GM23338 (cell line): Measurements from ENCODE around the gene MAST4. TPM values are rescaled to one million over a fixed set of nuclear protein-coding genes. Genes with fewer than 3 reads are reported as not detected.
A peak's percentile ranks its signal among the peaks of the same experiment; 100 is the strongest.

Source experiments
- ATAC-seq: fragments of 200-7000 bp; cut with Tn5 transposase; 3 replicates; pipeline ENCODE4 v1.9.1; 2020
- DNase-seq: peaks from one replicate; pipeline ENCODE4 v3.0.0-alpha.2; 2015; ENCODE audit warnings: low spot score
- H2AFZ ChIP-seq: fragments of 200-600 bp; sonication (generic); 2 replicates; pipeline ENCODE4 v1.8.0; 2016; ENCODE audit warnings: antibody characterized with exemption, mild to moderate bottlenecking, moderate library complexity
- H3F3A ChIP-seq: fragments of 200-600 bp; sonication (generic); replicated peaks from 2 replicates; pipeline ENCODE4 v1.8.0; 2017; ENCODE audit warnings: antibody characterized with exemption, mixed run types, low read depth
- H3K27ac ChIP-seq: fragments of 200-600 bp; sonication (generic); 2 replicates; pipeline ENCODE4 v1.6.1; 2016; ENCODE audit warnings: low read depth
- H3K27me3 ChIP-seq: fragments of 200-600 bp; sonication (generic); 2 replicates; pipeline ENCODE4 v1.8.0; 2016; ENCODE audit warnings: mild to moderate bottlenecking, mixed run types, moderate library complexity; ENCODE audit not compliant: insufficient read depth
- H3K36me3 ChIP-seq: fragments of 200-600 bp; sonication (generic); 2 replicates; pipeline ENCODE4 v1.8.0; 2016; ENCODE audit warnings: mild to moderate bottlenecking; ENCODE audit not compliant: insufficient read depth
- H3K4me1 ChIP-seq: fragments of 200-600 bp; sonication (generic); 2 replicates; pipeline ENCODE4 v1.8.0; 2016; ENCODE audit warnings: mild to moderate bottlenecking, moderate library complexity; ENCODE audit not compliant: insufficient read depth
- H3K4me2 ChIP-seq: fragments of 200-600 bp; sonication (generic); 2 replicates; pipeline ENCODE4 v1.7.1; 2017; ENCODE audit warnings: mixed run types
- H3K4me3 ChIP-seq: fragments of 200-600 bp; sonication (generic); 2 replicates; pipeline ENCODE4 v1.6.1; 2016; ENCODE audit warnings: mixed run types
- H3K79me2 ChIP-seq: fragments of 200-600 bp; sonication (generic); replicated peaks from 2 replicates; pipeline ENCODE4 v1.8.0; 2017; ENCODE audit warnings: mild to moderate bottlenecking; ENCODE audit not compliant: insufficient read depth
- H3K9me2 ChIP-seq: fragments of 200-600 bp; sonication (generic); 2 replicates; pipeline ENCODE4 v1.8.0; 2017; ENCODE audit not compliant: insufficient read depth
- H4K20me1 ChIP-seq: fragments of 200-600 bp; sonication (generic); replicated peaks from 2 replicates; pipeline ENCODE4 v1.8.0; 2017; ENCODE audit warnings: mild to moderate bottlenecking; ENCODE audit not compliant: insufficient read depth
- H3K27ac Mint-ChIP-seq: 2 replicates; pipeline ENCODE4 v1.8.0; 2020; ENCODE audit warnings: inconsistent platforms, mild to moderate bottlenecking, moderate library complexity, mixed read lengths
- H3K27me3 Mint-ChIP-seq: 3 replicates; pipeline ENCODE4 v1.8.0; 2022; ENCODE audit warnings: low read depth, mild to moderate bottlenecking, moderate library complexity, mixed read lengths, inconsistent platforms; ENCODE audit not compliant: insufficient read depth, poor library complexity
- H3K36me3 Mint-ChIP-seq: 3 replicates; pipeline ENCODE4 v1.8.0; 2021; ENCODE audit warnings: low read depth, mild to moderate bottlenecking, inconsistent platforms, moderate library complexity, mixed read lengths
- H3K4me1 Mint-ChIP-seq: 3 replicates; pipeline ENCODE4 v1.8.0; 2020; ENCODE audit warnings: mild to moderate bottlenecking, inconsistent platforms, mixed read lengths
- H3K4me3 Mint-ChIP-seq: 3 replicates; pipeline ENCODE4 v1.8.0; 2021; ENCODE audit warnings: moderate library complexity, mild to moderate bottlenecking, inconsistent platforms, mixed read lengths
- H3K9me3 Mint-ChIP-seq: 3 replicates; pipeline ENCODE4 v1.8.0; 2020; ENCODE audit warnings: moderate library complexity, mild to moderate bottlenecking, inconsistent platforms, mixed read lengths
- CREB1 ChIP-seq: fragments of 250-450 bp; sonication (Bioruptor Pico); IDR thresholded peaks from 2 replicates; pipeline ENCODE4 v1.5.0; 2020; ENCODE audit warnings: low read depth, mild to moderate bottlenecking, moderate library complexity
- EZH2 ChIP-seq: fragments of 200-600 bp; sonication (generic); IDR thresholded peaks from one replicate; pipeline ENCODE4 v1.8.0; 2017; ENCODE audit warnings: antibody characterized with exemption, mild to moderate bottlenecking, low read depth; ENCODE audit not compliant: unreplicated experiment
- EZH2phosphoT487 ChIP-seq: fragments of 200-600 bp; sonication (generic); IDR thresholded peaks from one replicate; pipeline ENCODE4 v1.8.1; 2018; ENCODE audit warnings: antibody characterized with exemption; ENCODE audit not compliant: unreplicated experiment
- JUNB ChIP-seq: IDR thresholded peaks from one replicate; pipeline ENCODE4 v1.6.1; 2016; ENCODE audit warnings: antibody characterized with exemption; ENCODE audit not compliant: unreplicated experiment
- NANOG ChIP-seq: IDR thresholded peaks from 2 replicates; pipeline ENCODE4 v1.6.1; 2016; ENCODE audit warnings: antibody characterized with exemption, borderline replicate concordance
- POLR2AphosphoS5 ChIP-seq: IDR thresholded peaks from 2 replicates; pipeline ENCODE4 v1.6.1; 2016; ENCODE audit warnings: antibody characterized with exemption, low read depth
- REST ChIP-seq: IDR thresholded peaks from one replicate; pipeline ENCODE4 v1.6.1; 2018; ENCODE audit warnings: antibody characterized with exemption; ENCODE audit not compliant: unreplicated experiment
- STAT1 ChIP-seq: IDR thresholded peaks from one replicate; pipeline ENCODE4 v1.6.1; 2016; ENCODE audit warnings: antibody characterized with exemption; ENCODE audit not compliant: unreplicated experiment
- ZNF114 ChIP-seq: fragments of 250-450 bp; sonication (Bioruptor Pico); IDR thresholded peaks from 2 replicates; pipeline ENCODE4 v1.5.0; 2020; ENCODE audit warnings: mild to moderate bottlenecking, moderate library complexity
- ZNF331 ChIP-seq: fragments of 250-450 bp; sonication (Bioruptor Pico); IDR thresholded peaks from 2 replicates; pipeline ENCODE4 v1.5.0; 2020; ENCODE audit warnings: low read depth, mild to moderate bottlenecking, moderate library complexity
- ZNF462 ChIP-seq: fragments of 250-450 bp; sonication (Bioruptor Pico); IDR thresholded peaks from 2 replicates; pipeline ENCODE4 v1.5.0; 2020; ENCODE audit warnings: mild to moderate bottlenecking, moderate library complexity
- polyA plus RNA-seq: library from polyadenylated mRNA; unstranded; fragments of >200 nt; fragmentation: Nextera tagmentation; extraction: Ambion mirVana; gene quantifications from 2 replicates; pipeline ENCODE4 v1.2.1, GENCODE V29; 2016
- total RNA-seq: library from RNA; depleted of rRNA; stranded (reverse); fragments of >200 nt; shearing (Covaris generic); gene quantifications from 2 replicates; pipeline ENCODE4 v1.2.3, GENCODE V29; 2014
- TF ChIP-seq, protein P1 (sequence below): IDR thresholded peaks from 2 replicates; pipeline ENCODE4 v1.6.1; 2016; ENCODE audit warnings: antibody characterized with exemption
- TF ChIP-seq, protein P2 (sequence below), 2 experiments: fragments of 200-600 bp in 1 of 2; sonication (generic) in 1 of 2; conservative IDR thresholded peaks; 2 replicates each; pipeline versions ENCODE4 v1.5.1 to v1.6.1; 2016 to 2017; ENCODE audit warnings: antibody characterized with exemption in 2 of 2, low read depth in 2 of 2, mild to moderate bottlenecking in 2 of 2, moderate library complexity in 1 of 2

The MAST4 gene
- total and polyA plus RNA-seq, 2 experiments from 2014 or later = 3.6 to 8.5 TPM

DNA sequence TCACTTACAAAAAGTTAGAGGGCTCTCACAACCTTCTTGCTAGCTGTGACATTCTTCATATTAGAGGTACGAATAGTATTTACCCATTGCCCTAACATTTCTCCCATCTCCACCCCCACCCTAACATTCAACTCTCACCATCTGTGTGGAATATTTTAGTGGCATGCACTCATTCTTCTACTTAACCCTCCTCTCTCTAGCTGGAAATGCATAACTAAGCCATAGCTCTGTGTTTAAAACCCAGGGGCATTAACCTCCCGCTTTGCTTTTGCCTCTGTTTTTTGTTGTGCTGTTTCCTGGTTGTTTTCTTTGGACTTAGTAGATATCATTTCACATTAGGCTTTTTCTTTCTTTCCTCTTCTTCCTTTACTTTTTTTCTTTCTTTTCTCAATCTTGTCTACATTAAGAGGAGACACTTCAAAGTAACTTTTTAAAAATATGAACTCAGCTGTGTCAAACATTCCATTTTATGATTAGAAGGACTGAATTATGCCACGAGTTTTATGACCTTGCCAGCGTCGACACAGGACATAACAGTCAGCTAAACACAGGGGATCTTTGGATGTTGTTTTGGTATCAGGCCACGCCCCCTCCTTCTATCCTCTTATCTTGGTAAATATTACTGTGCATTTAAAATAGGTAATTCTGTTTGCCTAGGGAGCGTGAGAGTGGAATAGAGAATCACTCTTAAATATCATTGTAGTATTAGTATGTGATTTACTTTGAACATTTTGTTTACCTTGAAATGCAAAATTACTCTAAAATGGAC, 364.4 kb downstream of the MAST4 start:
- no peak overlapping the region for H2AFZ ChIP-seq
- H3K4me1 Mint-ChIP-seq = peaks cover 41% of the 10 kb centered on the region
- no peaks in the 10 kb centered on the region for H3K27me3 ChIP-seq
- no peak overlapping the region; the same call in 1 of the 2 replicates for H3K27ac Mint-ChIP-seq
- H3K9me2 ChIP-seq = no peaks in the 10 kb centered on the region
- peak overlapping the region; percentile 70 for H3K4me2 ChIP-seq
- DNase-seq = peak; percentile 22
- no peaks in the 10 kb centered on the region for H3K79me2 ChIP-seq
- H3K9me3 Mint-ChIP-seq = no peaks in the 10 kb centered on the region
- H3K36me3 ChIP-seq = no peaks in the 10 kb centered on the region
- H3K4me3 Mint-ChIP-seq = peak overlapping the region; percentile 10
- no peak; the same call in 2 of the 3 replicates for ATAC-seq
- no peak overlapping the region for H3K4me3 ChIP-seq
- peaks cover 38% of the 10 kb centered on the region for H3K4me1 ChIP-seq
- H3K27me3 Mint-ChIP-seq = peaks cover 6% of the 10 kb centered on the region
- TF ChIP-seq EZH2 (no peak), REST (no peak), STAT1 (no peak), EZH2phosphoT487 (no peak), NANOG (no peak), CREB1 (CRISPR knock-in tag) (no peak), ZNF331 (no peak), ZNF114 (no peak), POLR2AphosphoS5 (no peak), JUNB (no peak), ZNF462 (CRISPR knock-in tag) (no peak)
- TF ChIP-seq, protein P1, sequence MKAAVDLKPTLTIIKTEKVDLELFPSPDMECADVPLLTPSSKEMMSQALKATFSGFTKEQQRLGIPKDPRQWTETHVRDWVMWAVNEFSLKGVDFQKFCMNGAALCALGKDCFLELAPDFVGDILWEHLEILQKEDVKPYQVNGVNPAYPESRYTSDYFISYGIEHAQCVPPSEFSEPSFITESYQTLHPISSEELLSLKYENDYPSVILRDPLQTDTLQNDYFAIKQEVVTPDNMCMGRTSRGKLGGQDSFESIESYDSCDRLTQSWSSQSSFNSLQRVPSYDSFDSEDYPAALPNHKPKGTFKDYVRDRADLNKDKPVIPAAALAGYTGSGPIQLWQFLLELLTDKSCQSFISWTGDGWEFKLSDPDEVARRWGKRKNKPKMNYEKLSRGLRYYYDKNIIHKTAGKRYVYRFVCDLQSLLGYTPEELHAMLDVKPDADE = no peak
- TF ChIP-seq, protein P2, sequence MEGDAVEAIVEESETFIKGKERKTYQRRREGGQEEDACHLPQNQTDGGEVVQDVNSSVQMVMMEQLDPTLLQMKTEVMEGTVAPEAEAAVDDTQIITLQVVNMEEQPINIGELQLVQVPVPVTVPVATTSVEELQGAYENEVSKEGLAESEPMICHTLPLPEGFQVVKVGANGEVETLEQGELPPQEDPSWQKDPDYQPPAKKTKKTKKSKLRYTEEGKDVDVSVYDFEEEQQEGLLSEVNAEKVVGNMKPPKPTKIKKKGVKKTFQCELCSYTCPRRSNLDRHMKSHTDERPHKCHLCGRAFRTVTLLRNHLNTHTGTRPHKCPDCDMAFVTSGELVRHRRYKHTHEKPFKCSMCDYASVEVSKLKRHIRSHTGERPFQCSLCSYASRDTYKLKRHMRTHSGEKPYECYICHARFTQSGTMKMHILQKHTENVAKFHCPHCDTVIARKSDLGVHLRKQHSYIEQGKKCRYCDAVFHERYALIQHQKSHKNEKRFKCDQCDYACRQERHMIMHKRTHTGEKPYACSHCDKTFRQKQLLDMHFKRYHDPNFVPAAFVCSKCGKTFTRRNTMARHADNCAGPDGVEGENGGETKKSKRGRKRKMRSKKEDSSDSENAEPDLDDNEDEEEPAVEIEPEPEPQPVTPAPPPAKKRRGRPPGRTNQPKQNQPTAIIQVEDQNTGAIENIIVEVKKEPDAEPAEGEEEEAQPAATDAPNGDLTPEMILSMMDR (conservative IDR thresholded peaks at IDR 0.05; ENCODE audit: low read depth in 2 of 2) = no peak
- H3K27ac ChIP-seq = peak overlapping the region; percentile 7
- H3F3A ChIP-seq = no peaks in the 10 kb centered on the region
- no peaks in the 10 kb centered on the region for H4K20me1 ChIP-seq
- no peaks in the 10 kb centered on the region for H3K36me3 Mint-ChIP-seq
